T-helper 9 cell (primary cell): ENCODE results near the gene GPR15.

Experiments
- DNase-seq: peaks from one replicate; pipeline ENCODE4 v3.0.0-alpha.2; 2020

Gene GPR15

DNA sequence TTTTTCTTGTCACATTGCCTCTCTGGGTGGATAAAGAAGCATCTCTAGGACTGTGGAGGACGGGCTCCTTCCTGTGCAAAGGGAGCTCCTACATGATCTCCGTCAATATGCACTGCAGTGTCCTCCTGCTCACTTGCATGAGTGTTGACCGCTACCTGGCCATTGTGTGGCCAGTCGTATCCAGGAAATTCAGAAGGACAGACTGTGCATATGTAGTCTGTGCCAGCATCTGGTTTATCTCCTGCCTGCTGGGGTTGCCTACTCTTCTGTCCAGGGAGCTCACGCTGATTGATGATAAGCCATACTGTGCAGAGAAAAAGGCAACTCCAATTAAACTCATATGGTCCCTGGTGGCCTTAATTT, 478 bp downstream of the GPR15 start:
- no peak for DNase-seq

DNA sequence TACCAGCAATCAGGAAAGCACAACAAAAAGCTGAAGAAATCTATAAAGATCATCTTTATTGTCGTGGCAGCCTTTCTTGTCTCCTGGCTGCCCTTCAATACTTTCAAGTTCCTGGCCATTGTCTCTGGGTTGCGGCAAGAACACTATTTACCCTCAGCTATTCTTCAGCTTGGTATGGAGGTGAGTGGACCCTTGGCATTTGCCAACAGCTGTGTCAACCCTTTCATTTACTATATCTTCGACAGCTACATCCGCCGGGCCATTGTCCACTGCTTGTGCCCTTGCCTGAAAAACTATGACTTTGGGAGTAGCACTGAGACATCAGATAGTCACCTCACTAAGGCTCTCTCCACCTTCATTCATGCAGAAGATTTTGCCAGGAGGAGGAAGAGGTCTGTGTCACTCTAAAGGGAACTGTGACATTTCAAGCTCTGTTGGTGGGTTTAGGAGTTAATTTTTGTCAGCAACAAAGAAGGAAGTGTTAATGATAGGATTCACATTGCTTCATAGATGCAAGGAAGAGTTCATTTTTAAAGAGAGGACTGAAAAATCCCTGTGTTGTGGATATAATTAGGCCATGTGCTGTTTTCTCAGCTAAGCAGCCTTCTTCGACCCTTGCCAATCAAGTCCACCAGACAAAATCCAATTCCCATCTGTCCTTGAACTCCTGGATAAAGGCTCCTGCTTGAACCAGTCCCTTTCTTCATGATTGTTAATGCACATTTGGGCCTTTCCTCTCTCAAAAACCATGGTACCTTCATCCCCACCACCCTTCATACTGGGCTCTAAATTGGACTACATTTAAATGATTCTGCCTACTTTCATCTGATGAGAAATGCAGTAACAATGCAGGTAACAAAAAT, 1.2 kb downstream of the GPR15 start:
- DNase-seq = no peak

DNA sequence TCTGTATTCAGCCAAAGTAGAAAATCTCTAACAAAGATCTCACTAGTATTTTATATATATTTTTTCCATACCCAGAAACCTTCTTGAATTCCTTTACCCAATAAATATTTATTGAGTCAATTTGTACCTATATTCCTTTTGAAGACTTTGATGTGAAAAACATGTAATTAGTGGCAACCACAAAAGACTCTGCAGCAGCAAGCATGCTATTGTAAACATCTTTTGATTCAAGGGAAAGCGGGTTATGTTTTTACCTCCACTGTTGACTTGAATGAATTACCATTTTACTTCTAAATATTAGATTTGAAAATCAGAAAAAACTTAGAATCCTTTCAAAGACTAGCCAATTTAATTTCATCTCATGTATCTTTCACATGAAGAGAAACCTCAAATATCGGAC, 2.4 kb downstream of the GPR15 start:
- DNase-seq = no peak

DNA sequence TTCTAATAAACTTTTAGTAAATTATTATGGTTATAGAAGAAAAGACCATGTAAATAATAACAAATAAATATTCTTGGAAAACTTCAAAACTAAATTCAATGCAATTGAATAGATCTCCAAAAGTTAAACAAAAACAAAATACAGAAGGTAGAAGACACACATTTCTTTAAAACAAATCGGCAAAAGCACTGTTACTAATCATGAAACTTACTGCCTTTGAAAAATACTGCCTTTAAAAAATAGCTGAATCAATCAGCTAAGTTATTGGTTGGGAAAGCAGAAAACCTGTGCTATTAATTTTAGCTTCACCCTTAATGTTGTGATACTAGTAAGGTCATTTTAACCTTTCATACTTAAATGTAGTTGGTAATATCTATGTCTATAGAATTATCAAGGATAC, 3.0 kb downstream of the GPR15 start:
- DNase-seq = no peak

DNA sequence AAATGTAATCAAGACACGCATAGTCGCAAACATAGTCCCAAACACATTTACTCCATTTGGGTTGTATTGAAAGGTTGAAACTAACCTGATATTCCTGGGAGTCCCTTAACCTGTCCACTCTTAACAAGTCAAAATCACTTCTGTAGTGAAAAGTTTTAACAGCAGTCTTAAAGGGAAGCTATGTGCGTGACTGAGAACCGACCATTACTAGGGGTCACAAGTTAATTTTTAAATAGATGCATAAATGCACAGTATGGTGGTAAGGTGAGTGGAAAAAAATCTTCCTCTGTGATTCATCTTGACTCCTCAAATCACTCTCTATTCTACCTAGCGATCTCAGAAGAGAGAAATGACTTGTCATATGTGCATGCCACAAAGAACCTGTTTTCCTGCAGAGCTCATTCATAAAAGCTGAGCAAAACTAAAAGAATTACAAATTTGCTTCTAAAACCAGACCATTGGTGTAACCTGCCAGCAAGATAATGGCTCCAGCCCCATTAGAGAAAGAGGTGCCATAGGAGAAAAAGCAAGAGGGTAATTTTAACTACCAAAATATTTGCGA, 4.8 kb downstream of the GPR15 start:
- DNase-seq = no peak

DNA sequence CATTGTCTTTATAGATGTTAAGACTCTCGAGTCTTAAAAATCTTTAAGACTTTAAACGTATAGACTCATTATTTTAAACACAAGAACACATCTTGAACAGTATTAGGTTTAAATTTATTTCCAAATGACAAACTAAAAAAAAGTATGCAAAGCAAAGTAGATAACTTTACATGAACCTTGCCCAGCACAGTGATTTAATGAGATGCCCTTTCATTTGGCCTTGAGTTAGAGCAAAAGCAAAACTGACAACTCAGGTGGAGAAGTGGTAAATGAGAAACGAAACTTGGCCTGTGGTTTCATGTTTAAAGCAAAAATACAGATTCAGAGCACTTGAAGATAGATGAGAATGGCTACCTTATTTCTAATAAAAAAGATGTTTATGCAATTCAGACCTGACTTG, 8.6 kb downstream of the GPR15 start:
- DNase-seq = no peak

DNA sequence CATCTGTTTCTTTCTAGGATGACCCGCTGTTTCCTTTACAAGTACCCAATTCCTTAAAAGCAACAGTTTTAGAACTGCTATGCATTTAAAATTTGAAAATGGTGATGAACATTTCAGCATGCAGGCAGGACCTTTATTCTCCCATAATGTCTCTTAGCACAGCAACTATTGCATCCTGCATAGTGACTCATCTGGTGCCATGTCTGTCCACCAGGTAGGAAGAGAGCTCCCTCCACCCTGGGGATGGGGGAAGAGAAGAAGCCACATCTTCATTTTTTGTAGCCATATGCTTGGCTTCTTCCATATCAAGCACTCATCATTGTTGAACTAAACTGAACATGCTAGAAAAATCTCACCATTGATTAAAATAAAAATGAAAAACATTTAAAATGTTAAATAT, 9.9 kb downstream of the GPR15 start:
- no peak for DNase-seq

DNA sequence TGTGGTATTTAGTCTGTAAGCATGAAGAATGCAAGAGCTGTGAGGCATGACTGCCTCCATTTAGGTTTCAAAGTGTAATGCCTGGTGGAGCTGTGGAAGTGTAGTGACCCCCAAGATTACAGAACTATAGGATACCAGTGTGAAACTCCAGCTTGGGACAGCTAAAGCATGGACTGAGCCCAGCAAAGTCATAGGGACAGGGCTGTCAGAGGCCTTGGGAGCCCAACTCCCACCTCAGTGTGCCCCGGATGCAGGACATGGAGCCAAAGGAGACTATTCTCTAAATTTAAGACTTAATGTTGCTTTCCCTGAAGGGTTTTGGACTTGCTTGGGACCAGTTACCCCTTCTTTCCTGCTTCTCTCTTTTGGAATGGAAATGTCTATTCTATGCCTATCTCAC, 10.8 kb downstream of the GPR15 start:
- no peak for DNase-seq

DNA sequence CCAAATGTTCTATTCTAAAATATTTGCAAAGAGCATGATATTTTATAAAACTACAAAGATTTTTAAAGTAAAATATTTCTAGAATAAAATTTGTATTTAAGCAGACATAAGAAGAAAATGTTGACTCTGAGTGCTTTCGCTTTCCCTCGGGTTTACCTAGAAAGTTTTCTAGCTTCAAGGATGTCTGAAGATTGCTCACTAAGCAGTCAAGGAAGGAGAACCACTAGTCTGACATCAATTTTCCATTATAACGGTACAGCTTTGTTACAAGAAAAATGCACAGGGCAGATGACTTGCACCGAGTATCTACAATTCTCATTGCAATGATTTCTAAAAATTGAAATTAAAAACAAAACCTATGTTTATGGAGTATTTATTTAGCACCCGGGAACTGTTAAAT, 14.2 kb downstream of the GPR15 start:
- DNase-seq = no peak

DNA sequence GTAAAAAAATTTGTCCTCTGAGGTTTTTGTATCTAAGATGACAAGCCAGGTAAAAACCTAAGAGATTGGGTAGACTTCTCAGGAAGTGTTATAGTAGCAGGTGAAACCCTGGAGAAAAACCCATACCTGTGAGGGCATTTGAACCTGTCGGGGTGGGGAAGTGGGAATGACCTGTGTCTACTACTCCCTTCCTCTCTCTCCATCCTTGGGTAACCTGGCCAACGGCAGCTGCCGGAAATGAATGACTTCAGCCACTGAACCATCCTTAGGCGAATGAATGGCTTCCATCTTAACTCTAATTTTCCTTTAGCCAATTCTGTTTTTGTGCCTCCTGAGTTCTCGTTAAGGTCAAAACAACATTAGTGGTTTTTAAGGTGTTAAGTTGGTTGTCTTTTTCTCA, 16.8 kb downstream of the GPR15 start:
- no peak for DNase-seq

DNA sequence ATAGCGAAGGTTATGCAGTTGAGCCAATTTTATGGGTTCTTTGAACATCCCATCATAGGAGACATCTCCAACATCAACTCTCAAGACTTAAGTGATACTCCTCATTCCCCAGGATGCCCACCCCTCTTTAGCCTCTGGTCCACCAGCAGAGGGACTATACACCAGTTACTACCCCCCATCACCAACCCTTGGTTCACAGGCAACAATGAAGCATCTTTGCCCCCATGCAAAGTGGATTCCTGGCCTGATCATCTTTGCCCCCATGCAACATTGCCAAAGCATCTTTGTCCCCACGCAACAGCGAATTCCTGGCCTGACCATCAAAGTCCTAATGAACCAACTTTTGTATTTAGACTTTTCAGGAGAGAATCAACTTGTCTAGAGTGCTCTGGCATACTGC, 19.1 kb downstream of the GPR15 start:
- DNase-seq = no peak

DNA sequence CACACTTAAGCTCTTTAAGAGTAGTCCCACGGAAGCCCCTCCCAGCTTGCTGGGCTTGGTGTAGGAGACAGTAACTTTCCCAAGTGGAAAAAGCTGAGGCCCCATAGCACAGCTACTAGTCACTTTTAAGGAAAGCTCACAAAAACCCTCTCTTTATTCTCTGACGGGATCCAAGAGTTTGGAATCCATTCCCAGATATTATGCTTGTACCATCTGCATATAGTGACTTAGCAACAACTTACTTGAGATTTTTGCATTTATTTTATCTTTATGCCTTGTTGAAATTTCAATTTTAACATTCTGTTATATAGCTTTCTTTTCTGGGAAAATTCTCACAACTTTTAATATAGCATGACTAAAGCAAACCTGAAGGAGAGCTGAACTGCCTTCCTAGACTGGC, 19.5 kb downstream of the GPR15 start:
- no peak for DNase-seq

DNA sequence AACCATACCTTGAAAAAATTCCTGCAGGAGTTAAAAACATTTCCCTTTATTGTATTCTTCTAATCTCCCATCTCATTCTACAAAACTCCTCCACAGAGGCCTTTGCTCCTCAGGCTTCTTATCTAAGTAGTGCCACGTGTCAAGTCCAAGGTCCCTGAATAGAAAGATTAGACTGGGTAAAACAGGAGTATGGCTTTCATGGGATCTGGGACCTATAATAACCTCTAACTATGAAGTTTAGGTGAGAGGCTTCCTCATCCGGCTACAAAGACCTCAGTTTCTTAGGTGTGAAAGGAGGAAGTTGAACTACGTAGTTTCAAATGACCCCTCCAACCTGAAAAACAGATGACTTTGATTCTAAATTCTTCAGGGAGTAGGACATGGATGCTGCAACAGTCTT, 20.0 kb downstream of the GPR15 start:
- no peak for DNase-seq

DNA sequence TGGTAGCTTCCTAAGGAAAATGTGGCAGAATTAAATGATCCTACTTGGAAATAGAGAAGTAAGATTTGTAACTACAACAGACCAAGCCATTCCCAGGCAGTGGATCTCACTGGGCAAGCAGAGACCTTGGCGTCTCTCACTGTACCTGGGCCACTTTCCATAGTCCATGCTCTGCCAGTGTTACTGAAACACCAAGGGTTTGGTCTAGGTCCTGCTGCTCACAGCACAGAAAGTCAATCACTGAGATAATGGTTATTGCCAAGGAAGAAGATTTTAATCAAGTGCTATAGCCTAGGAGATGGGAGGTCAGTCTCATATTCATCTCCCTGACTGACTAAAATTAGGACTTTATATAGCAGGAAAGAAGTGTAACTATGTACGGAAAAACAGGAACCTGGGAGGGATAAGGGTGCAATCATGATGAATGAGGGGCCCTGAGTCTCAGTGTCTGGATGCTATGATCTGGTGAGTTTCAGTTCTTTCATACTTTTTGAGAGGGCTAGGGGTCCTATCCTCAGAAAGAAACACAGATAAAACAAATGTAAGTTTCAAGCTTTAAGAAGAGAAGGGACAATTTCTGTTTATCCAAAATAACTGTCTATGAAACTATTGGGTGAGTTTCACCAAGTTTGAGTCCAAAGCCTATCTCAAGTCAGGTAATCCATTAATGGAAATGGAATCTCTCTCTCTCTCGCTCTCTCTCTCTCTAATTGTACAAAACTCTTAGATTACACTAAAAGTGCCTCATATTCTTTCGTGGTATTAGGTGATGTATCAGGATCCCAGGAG, 20.6 kb downstream of the GPR15 start:
- no peak for DNase-seq

DNA sequence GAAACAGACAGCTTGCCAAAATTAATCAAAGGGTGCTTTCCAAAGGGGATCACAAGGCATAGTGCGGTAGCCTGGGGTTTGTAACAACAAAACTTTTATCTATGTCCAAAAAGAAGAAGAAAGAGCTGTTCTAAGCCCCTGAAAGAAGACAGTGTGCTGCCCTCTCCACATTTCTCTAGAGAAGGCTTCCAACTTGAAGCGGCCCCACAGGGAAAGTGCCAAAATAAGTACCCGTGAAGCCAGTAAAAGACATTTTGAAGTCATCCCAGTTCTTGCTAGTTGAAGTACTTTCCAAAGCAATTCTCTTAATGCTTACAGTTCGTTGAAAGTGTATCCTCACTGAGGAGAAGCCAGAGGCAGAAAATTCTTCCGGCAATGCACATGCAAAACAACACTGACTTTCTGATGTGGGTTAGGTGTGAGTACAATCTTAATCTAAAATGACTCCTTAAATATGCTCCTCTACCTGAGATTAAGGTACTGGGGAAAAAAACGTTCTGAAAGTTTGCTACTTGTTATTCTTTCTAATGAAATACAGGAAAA, 21.3 kb downstream of the GPR15 start:
- DNase-seq = no peak

DNA sequence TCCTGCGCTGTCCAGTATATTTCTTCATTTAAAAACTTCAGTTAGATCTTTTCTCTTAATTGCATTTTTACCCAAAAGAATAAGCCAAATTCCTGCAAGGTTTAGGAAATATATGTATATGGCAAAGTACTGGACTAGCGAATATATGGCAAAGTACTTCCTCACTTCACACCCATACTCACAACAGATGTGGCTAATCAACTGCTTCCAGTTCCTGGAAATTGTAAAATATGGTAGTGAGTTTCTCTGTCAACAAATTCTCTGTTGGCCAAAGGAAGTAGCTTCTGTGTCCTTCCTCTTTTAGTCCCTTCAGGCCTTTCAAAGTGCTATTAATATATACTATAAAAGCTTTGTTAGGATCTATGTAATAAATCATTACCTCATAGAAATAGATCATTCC, 22.0 kb downstream of the GPR15 start:
- no peak for DNase-seq

DNA sequence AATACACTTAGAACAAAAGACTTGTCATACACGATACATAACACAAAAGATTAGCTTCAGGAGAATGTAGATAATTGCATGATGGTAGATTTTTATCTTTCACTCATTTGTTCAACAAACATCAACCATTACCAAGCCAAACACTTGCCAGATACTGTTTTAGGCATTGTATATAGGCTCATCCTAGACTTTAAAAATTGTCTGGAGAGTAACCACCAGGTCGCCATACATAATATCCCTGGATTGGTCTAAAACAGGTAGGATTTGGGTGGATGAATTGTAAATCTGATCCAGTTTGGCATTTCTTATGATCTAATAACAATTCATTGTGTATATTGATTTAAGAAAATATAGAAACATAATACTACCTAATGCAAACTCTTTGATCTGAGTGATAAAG, 22.8 kb downstream of the GPR15 start:
- DNase-seq = no peak

DNA sequence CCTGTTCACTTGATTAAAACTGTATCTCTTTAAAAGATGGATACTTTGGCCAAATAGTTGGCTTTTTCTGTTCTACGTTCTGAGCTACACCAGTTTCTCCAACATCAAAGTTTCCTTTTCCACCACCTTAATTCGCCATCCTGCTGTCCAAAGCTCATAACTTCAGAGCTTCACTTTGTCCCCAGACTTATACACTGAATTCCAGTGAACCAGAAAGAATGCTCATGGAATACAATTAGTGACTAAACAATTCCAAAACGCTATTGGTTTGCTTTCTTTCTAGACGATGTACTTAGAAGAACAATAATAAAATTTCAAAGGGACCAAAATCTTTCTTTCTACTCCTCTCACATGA, 23.2 kb downstream of the GPR15 start:
- no peak for DNase-seq

DNA sequence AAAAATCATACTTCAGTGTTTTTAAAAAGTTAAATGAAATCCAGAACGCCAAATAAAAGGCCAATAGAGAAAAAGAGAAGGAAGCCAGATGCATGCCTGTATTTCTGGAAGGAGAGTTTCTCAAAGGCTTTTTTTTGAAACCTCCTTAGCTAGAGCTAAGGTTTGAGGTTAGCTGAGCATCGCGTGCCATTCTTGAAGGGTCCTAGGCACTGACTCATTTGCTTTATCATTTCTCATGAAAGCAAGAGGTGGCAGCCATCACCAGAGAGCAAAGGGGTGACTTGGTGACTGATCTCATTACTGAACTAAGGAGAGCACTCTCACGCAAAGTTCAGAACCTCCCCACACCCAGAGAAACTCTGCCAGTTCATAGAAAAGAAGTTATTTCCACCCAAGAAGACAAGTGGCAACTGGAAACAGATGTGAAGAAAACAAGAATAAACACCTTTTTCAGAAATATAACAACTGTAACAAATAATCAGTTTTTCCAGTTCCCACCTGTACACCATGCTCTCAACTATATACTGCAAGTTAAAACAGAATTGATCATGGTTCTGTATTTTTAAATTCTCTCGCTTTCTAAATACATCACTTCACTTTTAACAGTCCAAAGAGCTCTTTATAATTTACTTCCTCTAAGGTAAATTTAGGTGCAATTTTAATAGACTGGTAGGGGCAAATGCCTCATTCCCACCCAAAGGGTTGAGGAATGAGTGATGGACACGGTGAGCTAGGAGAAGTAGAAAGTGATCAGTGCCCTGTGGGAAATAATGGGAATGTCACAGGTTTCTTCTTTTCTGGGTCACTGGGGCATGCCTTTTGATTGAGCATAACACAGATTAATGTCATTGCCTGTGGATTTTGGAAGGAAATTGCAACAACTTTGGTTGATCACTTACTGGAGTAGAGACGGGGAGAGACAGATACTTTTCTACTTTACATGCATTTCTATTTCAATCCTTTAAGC, 24.7 kb downstream of the GPR15 start:
- peak; percentile 28 for DNase-seq

DNA sequence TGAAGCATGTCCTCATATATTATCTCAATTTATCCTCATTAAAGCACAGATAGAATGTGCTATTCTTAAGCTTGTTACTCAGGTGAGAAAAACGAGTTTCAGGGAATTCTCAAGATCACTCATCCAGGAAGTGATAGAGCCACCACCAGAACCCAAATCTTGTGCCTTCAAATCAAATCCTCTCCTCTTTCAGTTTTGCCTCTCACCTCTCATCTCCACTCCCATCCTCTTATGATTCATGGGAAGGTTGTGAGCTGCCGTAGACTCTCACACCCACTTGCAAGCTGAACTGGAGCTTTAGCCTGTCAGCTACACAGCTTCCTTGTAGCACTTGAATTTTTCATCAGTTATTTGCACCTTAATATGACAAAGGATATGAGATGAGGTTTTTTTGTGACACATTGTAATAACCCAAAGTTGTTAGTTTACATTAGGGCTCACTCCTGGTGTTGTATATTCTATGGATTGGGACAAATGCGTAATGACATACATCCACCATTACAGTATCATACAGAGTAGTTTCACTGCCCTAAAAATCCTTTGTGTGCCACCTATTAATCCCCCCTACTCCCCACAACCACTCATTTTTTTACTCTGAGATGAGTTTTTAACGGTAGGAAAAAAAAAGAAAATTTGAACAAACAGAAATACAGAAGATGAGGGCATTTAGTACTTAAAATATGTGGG, 25.7 kb downstream of the GPR15 start:
- no peak for DNase-seq

DNA sequence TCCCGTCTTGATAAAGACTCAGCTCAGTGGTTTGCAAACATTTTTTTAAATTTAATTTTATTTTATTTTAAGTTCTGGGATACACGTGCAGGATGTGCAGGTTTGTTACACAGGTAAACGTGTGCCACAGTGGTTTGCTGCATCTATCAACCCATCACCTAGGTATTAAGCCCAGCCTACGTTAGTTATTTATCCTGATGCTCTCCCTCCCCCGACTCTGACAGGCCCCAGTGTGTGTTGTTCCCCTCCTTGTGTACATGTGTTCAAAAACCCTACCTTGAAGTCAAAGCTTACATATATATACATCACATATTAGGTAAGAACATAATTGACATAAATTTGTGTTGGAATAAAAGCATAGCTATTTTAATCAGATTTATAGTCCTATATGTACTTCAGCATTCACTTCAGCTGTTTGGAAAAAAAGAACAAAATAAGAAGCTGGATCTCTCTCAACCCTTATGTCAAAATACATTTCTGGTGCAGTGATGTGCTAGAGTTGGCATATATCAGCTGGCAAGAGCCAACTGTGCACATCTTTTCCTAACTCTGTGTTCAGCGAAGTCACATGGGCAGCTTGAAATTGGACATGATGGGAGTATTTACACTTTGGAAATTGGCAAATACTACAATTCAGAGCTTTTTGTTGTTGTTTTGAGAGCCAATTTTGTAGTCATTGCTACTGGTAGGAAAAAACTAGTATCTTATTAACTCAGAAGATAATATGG, 26.5 kb downstream of the GPR15 start:
- DNase-seq = no peak
